Central memory CD4-positive, alpha-beta T cell (primary cell): ENCODE results near the gene MCRS1.
"Not testable (repeated sequence)": the region's sequence is repeated elsewhere in the genome, so short reads cannot be mapped to it uniquely, and the experiment has no call there.

ENCODE experiments used
- DNase-seq: peaks from one replicate; pipeline ENCODE4 v3.0.0; 2022

MCRS1 gene

GRCh38 chr12:49509681-49510080 is 58.3 kb downstream of the MCRS1 start:
- DNase-seq: not testable (repeated sequence)
